ENCODE data around the gene WDR1.

- TF ChIP-seq MEF2A (IDR thresholded peaks at IDR 0.05; ENCODE audit: borderline replicate concordance, low read depth) (no peak), TCF12 (IDR thresholded peaks at IDR 0.05) (no peak), GABPA (IDR thresholded peaks at IDR 0.05; ENCODE audit: low read depth) (no peak), POLR2AphosphoS5 (IDR thresholded peaks at IDR 0.05; ENCODE audit: low read depth, low read length) (no peak), RFX5 (IDR thresholded peaks at IDR 0.05; ENCODE audit: low read length) (no peak)
Measured at GRCh38 chr4:10107111-10108091, 9.2 kb downstream of the WDR1 start.

All from SK-N-SH (cell line).